LNCAP (cell line): Measurements from ENCODE around the gene NFIA.

Experiments used
- CTCF ChIP-seq: fragments of 450-650 bp; IDR thresholded peaks from 2 replicates; pipeline ENCODE4 v1.5.1; 2017; ENCODE audit warnings: mild to moderate bottlenecking

Gene NFIA

GRCh38 chr1:61491497-61491896, 409.1 kb downstream of the NFIA start:
- TF ChIP-seq CTCF = no peak

GRCh38 chr1:61494000-61494399, 411.6 kb downstream of the NFIA start:
- no peak for TF ChIP-seq CTCF

GRCh38 chr1:61496501-61496900, 414.1 kb downstream of the NFIA start:
- TF ChIP-seq CTCF = no peak

- no peak for TF ChIP-seq CTCF
These were observed 414.7 kb downstream of the NFIA start for GRCh38 chr1:61497013-61497412.

GRCh38 chr1:61498342-61498741, 416.0 kb downstream of the NFIA start:
- TF ChIP-seq CTCF = no peak

- TF ChIP-seq CTCF = no peak
These were observed 419.9 kb downstream of the NFIA start for GRCh38 chr1:61501971-61502916.

GRCh38 chr1:61504305-61504704, 421.9 kb downstream of the NFIA start:
- no peak for TF ChIP-seq CTCF
